ENCODE data around the gene MEGF11.

DNA sequence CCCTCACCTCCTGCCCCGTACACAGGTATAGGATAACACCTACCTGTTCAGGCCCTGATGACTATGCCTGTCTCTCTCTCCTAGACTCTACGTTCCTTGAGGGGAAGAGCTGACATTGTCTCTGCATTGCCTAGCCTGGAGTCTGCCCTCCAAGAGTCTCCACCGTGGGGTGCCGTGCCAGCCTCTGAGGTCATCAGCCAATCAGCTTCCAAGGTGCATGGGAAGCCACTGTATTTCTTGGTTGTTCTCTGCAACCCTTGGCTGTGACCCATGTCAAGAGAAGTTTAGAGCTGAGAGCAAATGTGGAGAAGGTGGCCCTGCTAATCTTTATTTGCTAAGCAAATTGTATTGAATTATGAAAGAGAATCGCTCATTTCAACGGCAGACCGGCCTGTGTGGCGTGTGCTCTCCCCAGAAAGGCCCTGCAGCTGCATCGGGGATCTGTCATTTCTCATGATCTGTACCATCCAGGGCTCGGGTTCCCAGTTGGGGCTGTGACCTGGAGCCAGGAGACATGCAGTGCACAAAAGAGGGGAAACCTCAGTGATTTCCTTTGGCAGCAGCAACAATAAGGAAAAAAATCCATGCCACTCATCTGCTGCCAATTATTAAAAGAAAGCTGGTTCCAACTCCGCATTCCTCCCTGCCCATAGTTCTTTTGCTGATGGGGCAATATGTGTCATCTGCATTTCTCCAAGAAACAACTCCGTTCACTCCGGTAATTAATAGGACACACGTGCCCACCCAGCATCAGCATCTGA, 182.2 kb downstream of the MEGF11 start:
- TF ChIP-seq, protein P1, sequence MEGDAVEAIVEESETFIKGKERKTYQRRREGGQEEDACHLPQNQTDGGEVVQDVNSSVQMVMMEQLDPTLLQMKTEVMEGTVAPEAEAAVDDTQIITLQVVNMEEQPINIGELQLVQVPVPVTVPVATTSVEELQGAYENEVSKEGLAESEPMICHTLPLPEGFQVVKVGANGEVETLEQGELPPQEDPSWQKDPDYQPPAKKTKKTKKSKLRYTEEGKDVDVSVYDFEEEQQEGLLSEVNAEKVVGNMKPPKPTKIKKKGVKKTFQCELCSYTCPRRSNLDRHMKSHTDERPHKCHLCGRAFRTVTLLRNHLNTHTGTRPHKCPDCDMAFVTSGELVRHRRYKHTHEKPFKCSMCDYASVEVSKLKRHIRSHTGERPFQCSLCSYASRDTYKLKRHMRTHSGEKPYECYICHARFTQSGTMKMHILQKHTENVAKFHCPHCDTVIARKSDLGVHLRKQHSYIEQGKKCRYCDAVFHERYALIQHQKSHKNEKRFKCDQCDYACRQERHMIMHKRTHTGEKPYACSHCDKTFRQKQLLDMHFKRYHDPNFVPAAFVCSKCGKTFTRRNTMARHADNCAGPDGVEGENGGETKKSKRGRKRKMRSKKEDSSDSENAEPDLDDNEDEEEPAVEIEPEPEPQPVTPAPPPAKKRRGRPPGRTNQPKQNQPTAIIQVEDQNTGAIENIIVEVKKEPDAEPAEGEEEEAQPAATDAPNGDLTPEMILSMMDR (IDR thresholded peaks at IDR 0.05) = no peak
- no peak for TF ChIP-seq POLR2A (IDR thresholded peaks at IDR 0.05)
